Liver (tissue), 9 donors: ENCODE measurements around the gene PDE4D. TPM values are rescaled to one million over a fixed set of nuclear protein-coding genes. Genes with fewer than 3 reads are reported as not detected.

Experiments
- DNase-seq: peaks from one replicate; pipeline ENCODE4 v3.0.0-alpha.2; 2017; ENCODE audit warnings: low spot score
- H3K27ac ChIP-seq, 2 donors: one replicate each; pipeline ENCODE4 v1.7.0; 2013; ENCODE audit warnings: inconsistent platforms in 2 of 2, low read length in 2 of 2, control low read depth in 1 of 2, low read depth in 1 of 2, mild to moderate bottlenecking in 1 of 2
- H3K27me3 ChIP-seq, 4 donors: one replicate each; pipeline versions ENCODE4 v1.6.1 to v1.7.0; 2013; ENCODE audit warnings: low read length in 3 of 4, inconsistent platforms in 1 of 4, mild to moderate bottlenecking in 1 of 4, moderate library complexity in 1 of 4; ENCODE audit not compliant: control insufficient read depth in 4 of 4, insufficient read depth in 4 of 4
- H3K36me3 ChIP-seq, 4 donors: one replicate each; pipeline versions ENCODE4 v1.6.1 to v1.7.0; 2013; ENCODE audit warnings: low read length in 3 of 4, mild to moderate bottlenecking in 3 of 4, low read depth in 1 of 4, moderate library complexity in 1 of 4; ENCODE audit not compliant: control insufficient read depth in 4 of 4, insufficient read depth in 3 of 4
- H3K4me1 ChIP-seq, 4 donors: one replicate each; pipeline versions ENCODE4 v1.6.1 to v1.7.0; 2013; ENCODE audit warnings: low read length in 3 of 4, mild to moderate bottlenecking in 3 of 4, moderate library complexity in 1 of 4; ENCODE audit not compliant: control insufficient read depth in 4 of 4, insufficient read depth in 4 of 4
- H3K4me3 ChIP-seq, 3 donors: one replicate each; pipeline versions ENCODE4 v1.6.1 to v1.7.0; 2013; ENCODE audit warnings: low read length in 3 of 3, control low read depth in 1 of 3, low read depth in 1 of 3, mild to moderate bottlenecking in 1 of 3
- H3K9ac ChIP-seq, 2 donors: one replicate each; pipeline ENCODE4 v1.7.0; 2013; ENCODE audit warnings: low read length in 2 of 2, mild to moderate bottlenecking in 2 of 2, moderate library complexity in 2 of 2, control low read depth in 1 of 2, low read depth in 1 of 2
- H3K9me3 ChIP-seq, 4 donors: one replicate each; pipeline versions ENCODE4 v1.6.1 to v1.7.0; 2013; ENCODE audit warnings: low read length in 3 of 4; ENCODE audit not compliant: control insufficient read depth in 4 of 4
- EGR1 ChIP-seq, 2 donors: IDR thresholded peaks; 2 replicates each; pipeline ENCODE4 v1.6.1; 2016 to 2018; ENCODE audit warnings: antibody characterized with exemption in 2 of 2, low read depth in 2 of 2
- FOXA1 ChIP-seq: IDR thresholded peaks from 2 replicates; pipeline ENCODE4 v1.6.1; 2016; ENCODE audit warnings: antibody characterized with exemption
- FOXA2 ChIP-seq: IDR thresholded peaks from 2 replicates; pipeline ENCODE4 v1.6.1; 2016; ENCODE audit warnings: antibody characterized with exemption
- GABPA ChIP-seq, 2 donors: IDR thresholded peaks in 1 of 2; conservative IDR thresholded peaks in 1 of 2; 2 replicates each; pipeline ENCODE4 v1.6.1; 2016; ENCODE audit warnings: antibody characterized with exemption in 2 of 2, mild to moderate bottlenecking in 1 of 2, moderate library complexity in 1 of 2
- HNF4A ChIP-seq, 2 donors: conservative IDR thresholded peaks; 2 replicates each; pipeline ENCODE4 v1.6.1; 2016; ENCODE audit warnings: antibody characterized with exemption in 2 of 2, mild to moderate bottlenecking in 2 of 2
- HNF4G ChIP-seq: IDR thresholded peaks from 2 replicates; pipeline ENCODE4 v1.6.1; 2016; ENCODE audit warnings: antibody characterized with exemption
- JUND ChIP-seq, 2 donors: IDR thresholded peaks; 2 replicates each; pipeline ENCODE4 v1.6.1; 2016; ENCODE audit warnings: antibody characterized with exemption in 2 of 2
- NR2F2 ChIP-seq: IDR thresholded peaks from 2 replicates; pipeline ENCODE4 v1.6.1; 2016; ENCODE audit warnings: antibody characterized with exemption
- RAD21 ChIP-seq, 2 donors: IDR thresholded peaks; 2 replicates each; pipeline ENCODE4 v1.6.1; 2016; ENCODE audit warnings: antibody characterized with exemption in 2 of 2, mild to moderate bottlenecking in 2 of 2
- RXRA ChIP-seq, 2 donors: IDR thresholded peaks; 2 replicates each; pipeline ENCODE4 v1.6.1; 2017 to 2018; ENCODE audit warnings: antibody characterized with exemption in 2 of 2, mild to moderate bottlenecking in 1 of 2
- TAF1 ChIP-seq: conservative IDR thresholded peaks from 2 replicates; pipeline ENCODE4 v1.6.1; 2016; ENCODE audit warnings: antibody characterized with exemption, mild to moderate bottlenecking
- YY1 ChIP-seq: IDR thresholded peaks from 2 replicates; pipeline ENCODE4 v1.6.1; 2016; ENCODE audit warnings: antibody characterized with exemption, mild to moderate bottlenecking
- WGBS: extraction: QIAGEN DNeasy Blood & Tissue Kit; methylation state at CpG from one replicate; pipeline ENCODE4 v1.1.7; 2013; 5-methylcytosine and 5-hydroxymethylcytosine counted together
- polyA plus RNA-seq, 2 donors: library from polyadenylated mRNA; stranded (reverse) in 1 of 2; unstranded in 1 of 2; fragments of 200-250 nt in 1 of 2; fragments of >200 nt in 1 of 2; fragmentation: Nextera tagmentation in 1 of 2; extraction: Ambion mirVana in 1 of 2; gene quantifications; one replicate each; pipeline versions ENCODE4 v1.2.1 to v1.2.3, GENCODE V29; 2013 to 2015
- total RNA-seq, 2 donors: library from RNA; depleted of rRNA; stranded (reverse); fragments of >200 nt; gene quantifications; one replicate each; pipeline ENCODE4 v1.2.3, GENCODE V29; 2014
- TF ChIP-seq, protein P1 (sequence below): IDR thresholded peaks from 2 replicates; pipeline ENCODE4 v1.6.1; 2016; ENCODE audit warnings: antibody characterized with exemption
- TF ChIP-seq, protein P2 (sequence below): IDR thresholded peaks from 2 replicates; pipeline ENCODE4 v1.6.1; 2016; ENCODE audit warnings: antibody characterized with exemption, mild to moderate bottlenecking
- TF ChIP-seq, protein P3 (sequence below): IDR thresholded peaks from 2 replicates; pipeline ENCODE4 v1.6.1; 2016; ENCODE audit warnings: antibody characterized with exemption
- TF ChIP-seq, protein P4 (sequence below): IDR thresholded peaks from 2 replicates; pipeline ENCODE4 v1.6.1; 2016; ENCODE audit warnings: antibody characterized with exemption
- TF ChIP-seq, protein P5 (sequence below): fragments of 150-350 bp; IDR thresholded peaks from 2 replicates; pipeline ENCODE4 v1.5.1; 2017; ENCODE audit warnings: improper control_type of control experiment, low read depth, low read length; ENCODE audit not compliant: missing input control
- donor health status: healthy.
- donor health status: healthy.
- donor health status: healthy.
- donor health status: healthy.
- donor health status: healthy.

The PDE4D gene
- total and polyA plus RNA-seq, 4 donors = 0.67 to 11.9 (median 6.5) TPM

DNA sequence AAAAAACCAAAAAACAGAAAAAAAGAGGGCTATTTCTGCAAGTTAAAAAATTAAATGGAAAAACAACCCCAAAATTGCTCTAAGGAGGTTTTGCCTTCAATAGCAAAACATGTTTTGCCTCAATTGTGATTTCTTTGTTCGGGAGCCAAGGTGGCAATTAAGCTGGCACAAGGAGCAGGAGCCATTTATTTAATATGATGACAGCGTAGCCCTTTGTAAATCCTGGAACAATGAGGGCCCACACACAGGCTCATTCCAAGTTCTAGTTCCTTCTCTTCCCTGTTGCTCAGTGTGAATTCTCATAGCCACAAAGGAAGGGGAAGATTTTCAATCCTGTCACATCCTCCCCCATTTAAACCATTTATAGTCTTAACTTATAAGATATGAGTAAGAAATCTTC, 353.2 kb downstream of the PDE4D start:
- TF ChIP-seq HNF4G (no peak), HNF4A (conservative IDR thresholded peaks at IDR 0.05) (no peak), EGR1 (IDR thresholded peaks at IDR 0.05; ENCODE audit: low read depth in 2 of 2) (no peak), YY1 (no peak), JUND (IDR thresholded peaks at IDR 0.05) (no peak), RXRA (IDR thresholded peaks at IDR 0.05) (no peak), TAF1 (no peak), GABPA (IDR thresholded peaks at IDR 0.05 in 1 of 2, conservative IDR thresholded peaks at IDR 0.05 in 1 of 2) (no peak), RAD21 (IDR thresholded peaks at IDR 0.05) (no peak), FOXA2 (no peak), FOXA1 (no peak), NR2F2 (no peak)
- TF ChIP-seq, protein P1, sequence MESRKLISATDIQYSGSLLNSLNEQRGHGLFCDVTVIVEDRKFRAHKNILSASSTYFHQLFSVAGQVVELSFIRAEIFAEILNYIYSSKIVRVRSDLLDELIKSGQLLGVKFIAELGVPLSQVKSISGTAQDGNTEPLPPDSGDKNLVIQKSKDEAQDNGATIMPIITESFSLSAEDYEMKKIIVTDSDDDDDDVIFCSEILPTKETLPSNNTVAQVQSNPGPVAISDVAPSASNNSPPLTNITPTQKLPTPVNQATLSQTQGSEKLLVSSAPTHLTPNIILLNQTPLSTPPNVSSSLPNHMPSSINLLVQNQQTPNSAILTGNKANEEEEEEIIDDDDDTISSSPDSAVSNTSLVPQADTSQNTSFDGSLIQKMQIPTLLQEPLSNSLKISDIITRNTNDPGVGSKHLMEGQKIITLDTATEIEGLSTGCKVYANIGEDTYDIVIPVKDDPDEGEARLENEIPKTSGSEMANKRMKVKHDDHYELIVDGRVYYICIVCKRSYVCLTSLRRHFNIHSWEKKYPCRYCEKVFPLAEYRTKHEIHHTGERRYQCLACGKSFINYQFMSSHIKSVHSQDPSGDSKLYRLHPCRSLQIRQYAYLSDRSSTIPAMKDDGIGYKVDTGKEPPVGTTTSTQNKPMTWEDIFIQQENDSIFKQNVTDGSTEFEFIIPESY = no peak
- TF ChIP-seq, protein P2, sequence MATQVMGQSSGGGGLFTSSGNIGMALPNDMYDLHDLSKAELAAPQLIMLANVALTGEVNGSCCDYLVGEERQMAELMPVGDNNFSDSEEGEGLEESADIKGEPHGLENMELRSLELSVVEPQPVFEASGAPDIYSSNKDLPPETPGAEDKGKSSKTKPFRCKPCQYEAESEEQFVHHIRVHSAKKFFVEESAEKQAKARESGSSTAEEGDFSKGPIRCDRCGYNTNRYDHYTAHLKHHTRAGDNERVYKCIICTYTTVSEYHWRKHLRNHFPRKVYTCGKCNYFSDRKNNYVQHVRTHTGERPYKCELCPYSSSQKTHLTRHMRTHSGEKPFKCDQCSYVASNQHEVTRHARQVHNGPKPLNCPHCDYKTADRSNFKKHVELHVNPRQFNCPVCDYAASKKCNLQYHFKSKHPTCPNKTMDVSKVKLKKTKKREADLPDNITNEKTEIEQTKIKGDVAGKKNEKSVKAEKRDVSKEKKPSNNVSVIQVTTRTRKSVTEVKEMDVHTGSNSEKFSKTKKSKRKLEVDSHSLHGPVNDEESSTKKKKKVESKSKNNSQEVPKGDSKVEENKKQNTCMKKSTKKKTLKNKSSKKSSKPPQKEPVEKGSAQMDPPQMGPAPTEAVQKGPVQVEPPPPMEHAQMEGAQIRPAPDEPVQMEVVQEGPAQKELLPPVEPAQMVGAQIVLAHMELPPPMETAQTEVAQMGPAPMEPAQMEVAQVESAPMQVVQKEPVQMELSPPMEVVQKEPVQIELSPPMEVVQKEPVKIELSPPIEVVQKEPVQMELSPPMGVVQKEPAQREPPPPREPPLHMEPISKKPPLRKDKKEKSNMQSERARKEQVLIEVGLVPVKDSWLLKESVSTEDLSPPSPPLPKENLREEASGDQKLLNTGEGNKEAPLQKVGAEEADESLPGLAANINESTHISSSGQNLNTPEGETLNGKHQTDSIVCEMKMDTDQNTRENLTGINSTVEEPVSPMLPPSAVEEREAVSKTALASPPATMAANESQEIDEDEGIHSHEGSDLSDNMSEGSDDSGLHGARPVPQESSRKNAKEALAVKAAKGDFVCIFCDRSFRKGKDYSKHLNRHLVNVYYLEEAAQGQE = no peak
- TF ChIP-seq, protein P3, sequence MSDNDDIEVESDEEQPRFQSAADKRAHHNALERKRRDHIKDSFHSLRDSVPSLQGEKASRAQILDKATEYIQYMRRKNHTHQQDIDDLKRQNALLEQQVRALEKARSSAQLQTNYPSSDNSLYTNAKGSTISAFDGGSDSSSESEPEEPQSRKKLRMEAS = no peak
- TF ChIP-seq, protein P4, sequence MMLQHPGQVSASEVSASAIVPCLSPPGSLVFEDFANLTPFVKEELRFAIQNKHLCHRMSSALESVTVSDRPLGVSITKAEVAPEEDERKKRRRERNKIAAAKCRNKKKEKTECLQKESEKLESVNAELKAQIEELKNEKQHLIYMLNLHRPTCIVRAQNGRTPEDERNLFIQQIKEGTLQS = no peak
- H3K27me3 ChIP-seq = no peaks in the 10 kb centered on the region
- DNase-seq = no peak

DNA sequence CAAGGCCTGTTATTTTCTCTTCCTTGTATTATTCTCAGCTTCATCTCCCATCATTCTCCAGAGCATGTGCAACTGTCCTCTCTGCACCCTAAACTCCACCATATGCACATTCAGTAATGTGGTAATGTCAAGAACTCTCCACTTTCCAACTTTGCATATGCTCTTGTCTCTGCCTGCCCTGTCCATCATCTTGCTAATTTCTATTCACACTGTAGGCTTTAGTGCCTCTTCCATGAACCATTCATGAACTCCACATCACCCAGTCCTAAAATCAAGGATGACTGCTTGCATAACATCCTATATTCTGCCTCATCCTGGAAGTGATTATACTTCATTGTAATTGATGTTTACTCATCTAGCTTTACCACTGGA, 354.8 kb downstream of the PDE4D start:
- H3K4me1 ChIP-seq = peaks cover 0 to 11% (median 3%) of the 10 kb centered on the region in 4 donors
- no peaks in the 10 kb centered on the region for H3K9me3 ChIP-seq
- H3K27me3 ChIP-seq = no peaks in the 10 kb centered on the region
- no peak overlapping the region for H3K4me3 ChIP-seq
- DNase-seq = no peak
- no peak overlapping the region for H3K27ac ChIP-seq
- H3K36me3 ChIP-seq = no peaks in the 10 kb centered on the region
- no peak overlapping the region for H3K9ac ChIP-seq
- TF ChIP-seq JUND (IDR thresholded peaks at IDR 0.05) (no peak), FOXA2 (no peak), RXRA (IDR thresholded peaks at IDR 0.05) (no peak), RAD21 (IDR thresholded peaks at IDR 0.05) (no peak), HNF4G (no peak), FOXA1 (no peak), TAF1 (no peak)
- TF ChIP-seq, protein P5, sequence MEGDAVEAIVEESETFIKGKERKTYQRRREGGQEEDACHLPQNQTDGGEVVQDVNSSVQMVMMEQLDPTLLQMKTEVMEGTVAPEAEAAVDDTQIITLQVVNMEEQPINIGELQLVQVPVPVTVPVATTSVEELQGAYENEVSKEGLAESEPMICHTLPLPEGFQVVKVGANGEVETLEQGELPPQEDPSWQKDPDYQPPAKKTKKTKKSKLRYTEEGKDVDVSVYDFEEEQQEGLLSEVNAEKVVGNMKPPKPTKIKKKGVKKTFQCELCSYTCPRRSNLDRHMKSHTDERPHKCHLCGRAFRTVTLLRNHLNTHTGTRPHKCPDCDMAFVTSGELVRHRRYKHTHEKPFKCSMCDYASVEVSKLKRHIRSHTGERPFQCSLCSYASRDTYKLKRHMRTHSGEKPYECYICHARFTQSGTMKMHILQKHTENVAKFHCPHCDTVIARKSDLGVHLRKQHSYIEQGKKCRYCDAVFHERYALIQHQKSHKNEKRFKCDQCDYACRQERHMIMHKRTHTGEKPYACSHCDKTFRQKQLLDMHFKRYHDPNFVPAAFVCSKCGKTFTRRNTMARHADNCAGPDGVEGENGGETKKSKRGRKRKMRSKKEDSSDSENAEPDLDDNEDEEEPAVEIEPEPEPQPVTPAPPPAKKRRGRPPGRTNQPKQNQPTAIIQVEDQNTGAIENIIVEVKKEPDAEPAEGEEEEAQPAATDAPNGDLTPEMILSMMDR = no peak
- TF ChIP-seq, protein P2 = no peak
- TF ChIP-seq, protein P3 = no peak
- TF ChIP-seq, protein P4 = no peak
- TF ChIP-seq, protein P1 = no peak

More for the DNA sequence above, 353.2 kb downstream of the PDE4D start:
- H3K9me3 ChIP-seq = no peaks in the 10 kb centered on the region
- 86% methylated on average over 2 of the region's 2 CpGs for WGBS
- no peak overlapping the region for H3K27ac ChIP-seq
- H3K36me3 ChIP-seq = no peaks in the 10 kb centered on the region
- peaks cover 2 to 17% (median 7%) of the 10 kb centered on the region in 4 donors for H3K4me1 ChIP-seq
- H3K9ac ChIP-seq = no peak overlapping the region
- H3K4me3 ChIP-seq = no peak overlapping the region
